ACHN (cell line): ENCODE results near the gene ABLIM3.
"Not testable (repeated sequence)": the region's sequence is repeated elsewhere in the genome, so short reads cannot be mapped to it uniquely, and the experiment has no call there.

Experiments used
- DNase-seq: peaks from one replicate; pipeline ENCODE4 v3.0.0-alpha.2; 2015
- in situ Hi-C: cut with HindIII; loops from 2 replicates; pipeline ENCODE4 v1.10.0; 2017; ENCODE audit warnings: low sequenced_read_pairs, low pct_ligation_motif_present, low pct_unique_long_range_greater_than_20kb

The ABLIM3 gene

GRCh38 chr5:149172709-149173505, 31.6 kb downstream of the ABLIM3 start:
- no peak for DNase-seq
- in situ Hi-C loops = no loop called here

- in situ Hi-C loops = no loop called here
- DNase-seq = no peak
Measured at GRCh38 chr5:149174847-149175234, 33.5 kb downstream of the ABLIM3 start.

GRCh38 chr5:149175346-149176105, 34.2 kb downstream of the ABLIM3 start:
- in situ Hi-C loops = no loop called here
- DNase-seq = no peak

GRCh38 chr5:149177339-149177843, 36.1 kb downstream of the ABLIM3 start:
- no peak for DNase-seq
- in situ Hi-C loops = no loop called here

- in situ Hi-C loops = no loop called here
- no peak for DNase-seq
Measured at GRCh38 chr5:149177911-149178565, 36.7 kb downstream of the ABLIM3 start.

- DNase-seq = no peak
- in situ Hi-C loops = no loop called here
Measured at GRCh38 chr5:149181732-149182131, 40.4 kb downstream of the ABLIM3 start.

- in situ Hi-C loops = no loop called here
- DNase-seq = no peak
Measured at GRCh38 chr5:149182241-149182640, 40.9 kb downstream of the ABLIM3 start.

GRCh38 chr5:149185067-149185466, 43.8 kb downstream of the ABLIM3 start:
- DNase-seq = no peak
- in situ Hi-C loops = no loop called here

GRCh38 chr5:149186506-149186905, 45.2 kb downstream of the ABLIM3 start:
- in situ Hi-C loops = no loop called here
- no peak for DNase-seq

- DNase-seq = peak; percentile 7
- in situ Hi-C loops = not testable (repeated sequence)
Measured at GRCh38 chr5:149187617-149188016, 46.3 kb downstream of the ABLIM3 start.

- in situ Hi-C loops = no loop called here
Measured at GRCh38 chr5:149188383-149188782, 47.1 kb downstream of the ABLIM3 start.

GRCh38 chr5:149195337-149195887, 54.1 kb downstream of the ABLIM3 start:
- in situ Hi-C loops = no loop called here

More at GRCh38 chr5:149188383-149188782, 47.1 kb downstream of the ABLIM3 start:
- DNase-seq = no peak

GRCh38 chr5:149195962-149196361, 54.7 kb downstream of the ABLIM3 start:
- in situ Hi-C loops = no loop called here
- DNase-seq = no peak

More at GRCh38 chr5:149195337-149195887, 54.1 kb downstream of the ABLIM3 start:
- no peak for DNase-seq

- in situ Hi-C loops = no loop called here
- no peak for DNase-seq
Measured at GRCh38 chr5:149198148-149198547, 56.9 kb downstream of the ABLIM3 start.

- DNase-seq = no peak
- in situ Hi-C loops = no loop called here
Measured at GRCh38 chr5:149200355-149200754, 59.1 kb downstream of the ABLIM3 start.

GRCh38 chr5:149201121-149201637, 59.9 kb downstream of the ABLIM3 start:
- no peak for DNase-seq
- in situ Hi-C loops = no loop called here

GRCh38 chr5:149202910-149203451, 61.7 kb downstream of the ABLIM3 start:
- in situ Hi-C loops = no loop called here
- DNase-seq = no peak

GRCh38 chr5:149203921-149204441, 62.7 kb downstream of the ABLIM3 start:
- in situ Hi-C loops = no loop called here
- no peak for DNase-seq
